HG03460 (cell line): ENCODE results near the gene TSBP1.
A peak's percentile ranks its signal among the peaks of the same experiment; 100 is the strongest.

Experiments
- ATAC-seq: cut with Tn5 transposase; IDR thresholded peaks from one replicate; pipeline ENCODE4 v1.9.1; 2021; ENCODE audit not compliant: unreplicated experiment

The TSBP1 gene, protein sequence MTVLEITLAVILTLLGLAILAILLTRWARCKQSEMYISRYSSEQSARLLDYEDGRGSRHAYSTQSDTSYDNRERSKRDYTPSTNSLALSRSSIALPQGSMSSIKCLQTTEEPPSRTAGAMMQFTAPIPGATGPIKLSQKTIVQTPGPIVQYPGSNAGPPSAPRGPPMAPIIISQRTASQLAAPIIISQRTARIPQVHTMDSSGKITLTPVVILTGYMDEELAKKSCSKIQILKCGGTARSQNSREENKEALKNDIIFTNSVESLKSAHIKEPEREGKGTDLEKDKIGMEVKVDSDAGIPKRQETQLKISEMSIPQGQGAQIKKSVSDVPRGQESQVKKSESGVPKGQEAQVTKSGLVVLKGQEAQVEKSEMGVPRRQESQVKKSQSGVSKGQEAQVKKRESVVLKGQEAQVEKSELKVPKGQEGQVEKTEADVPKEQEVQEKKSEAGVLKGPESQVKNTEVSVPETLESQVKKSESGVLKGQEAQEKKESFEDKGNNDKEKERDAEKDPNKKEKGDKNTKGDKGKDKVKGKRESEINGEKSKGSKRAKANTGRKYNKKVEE

DNA sequence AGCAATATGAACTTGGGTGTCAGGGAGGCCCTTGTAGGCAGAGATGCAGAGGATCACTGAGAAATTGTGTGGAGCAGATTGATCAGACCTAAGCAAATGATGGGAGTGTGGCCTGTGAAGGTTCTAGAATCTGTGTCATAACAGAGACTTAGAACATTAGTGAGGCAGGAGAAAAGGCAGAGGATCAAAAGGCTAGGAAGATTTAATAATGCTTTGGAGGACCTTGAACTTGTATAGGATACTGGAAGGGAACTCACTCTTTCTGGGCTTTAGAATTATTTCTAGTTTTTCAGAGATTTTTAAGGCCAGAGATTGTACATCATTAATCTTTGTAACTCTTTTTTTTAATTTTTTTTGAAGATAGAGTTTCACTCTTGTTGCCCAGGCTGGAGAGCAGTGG lies at the start of gene TSBP1:
Gene TSBP1, minus strand, starts transcription at position 101 of the 400 bp plus-strand sequence. CDS start 197 bp downstream, outside the sequence.
- no peak for ATAC-seq

DNA sequence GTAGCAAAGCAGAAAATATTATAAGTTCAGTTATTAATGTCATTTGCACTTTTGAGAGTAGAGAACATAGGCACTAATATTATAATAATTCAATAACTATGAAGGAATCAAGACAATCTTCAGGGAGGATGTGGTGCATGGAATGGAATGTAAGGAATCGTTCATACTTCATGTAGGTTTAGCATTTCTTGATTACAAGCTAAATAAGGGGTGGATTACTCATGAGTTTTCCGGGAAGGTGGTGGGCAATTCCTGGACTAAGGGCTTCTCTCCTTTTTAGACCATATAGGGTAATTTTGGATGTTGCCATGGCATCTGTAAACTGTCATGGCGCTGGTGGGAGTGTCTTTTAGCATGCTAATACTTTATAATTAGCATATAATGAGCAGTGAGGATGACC lies 44.3 kb upstream of the TSBP1 start:
- ATAC-seq = no peak

DNA sequence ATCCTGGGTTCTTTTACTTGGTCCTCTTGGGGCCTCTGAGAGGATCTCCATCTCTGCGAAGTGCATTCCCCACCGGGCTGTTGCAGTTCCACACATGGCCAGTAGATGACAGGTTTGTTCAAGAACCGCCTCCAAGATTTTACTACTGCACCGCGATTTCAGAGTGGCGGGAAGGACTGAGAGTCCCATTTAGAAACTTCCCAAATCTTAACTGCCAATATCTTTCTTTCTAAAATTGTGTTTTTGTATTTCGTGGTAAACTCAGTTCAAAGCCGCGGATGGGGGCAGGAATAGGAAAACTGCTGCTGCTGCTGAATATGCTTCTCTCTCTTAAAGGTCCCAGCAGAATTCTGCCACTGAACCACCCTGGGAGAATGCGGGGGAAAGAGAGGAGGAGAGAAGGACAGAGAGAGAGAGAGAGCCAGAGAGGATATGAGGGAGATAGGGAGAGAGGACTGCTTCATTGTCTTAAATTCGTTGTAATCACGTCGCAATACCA lies 43.9 kb upstream of the TSBP1 start:
- ATAC-seq = no peak

DNA sequence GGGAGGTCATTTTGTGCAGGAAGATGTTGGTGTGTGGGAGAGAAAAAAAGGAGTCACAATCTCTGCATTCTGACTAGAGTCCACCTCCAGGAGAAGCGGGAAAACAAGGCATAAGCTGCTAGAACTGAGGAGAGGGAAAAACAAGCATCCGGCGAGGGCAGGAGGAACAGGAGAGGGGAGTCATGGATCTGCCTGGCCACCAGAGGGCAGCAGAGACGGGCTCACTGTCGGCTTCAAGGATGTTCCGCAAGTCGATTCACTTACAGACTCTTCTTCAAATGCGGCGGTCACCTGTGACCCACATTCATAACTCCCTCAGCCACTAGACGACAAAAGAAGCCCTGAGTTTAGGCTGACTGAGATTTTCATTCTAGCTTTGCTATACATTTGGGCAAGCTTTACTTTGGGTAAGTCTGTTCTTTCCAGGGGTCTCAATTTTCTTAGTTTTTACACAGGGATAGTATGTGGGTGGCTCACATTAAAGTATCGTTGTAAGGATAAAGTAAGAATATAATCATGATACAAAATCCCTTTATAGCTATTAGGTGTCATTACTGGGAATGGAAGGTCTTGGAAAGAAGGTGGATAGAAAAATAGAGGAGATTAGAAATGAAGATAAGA lies 41.8 kb upstream of the TSBP1 start:
- ATAC-seq = peak; percentile 47

DNA sequence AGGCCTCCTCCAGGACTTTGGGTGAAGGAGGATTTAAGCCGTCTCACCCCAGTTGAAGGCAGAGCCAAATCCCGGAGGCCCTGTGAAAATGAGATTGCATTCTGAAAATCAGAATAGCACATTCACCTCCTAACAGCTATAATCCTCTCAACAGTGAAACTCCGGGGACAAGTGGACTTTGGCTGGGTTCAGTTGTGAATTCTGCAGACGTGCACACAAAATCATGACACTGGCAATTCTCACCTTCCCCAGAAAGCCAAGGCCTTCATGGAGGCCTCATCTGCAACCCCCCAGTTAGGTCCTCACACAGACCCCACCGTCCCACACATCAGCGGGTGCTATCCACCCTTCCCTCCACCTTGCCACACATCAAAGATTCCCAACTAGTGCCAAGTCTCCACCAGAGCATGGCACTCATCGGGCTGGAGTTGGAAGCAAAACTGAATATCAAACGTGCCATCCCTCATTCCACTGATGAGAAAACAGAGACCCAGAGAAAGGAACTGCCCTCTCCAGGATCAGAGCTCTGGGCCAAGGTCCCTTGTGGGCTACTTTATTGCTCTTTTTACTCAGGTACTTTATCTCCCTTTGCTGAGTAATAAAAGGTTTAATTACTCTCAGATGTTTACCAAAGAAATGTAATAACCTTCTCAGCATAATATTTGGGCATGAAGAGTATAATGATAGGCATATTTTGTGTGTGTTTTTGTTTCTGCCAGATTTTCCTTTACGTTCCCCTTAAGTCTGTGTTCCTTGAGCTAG lies 40.0 kb upstream of the TSBP1 start:
- ATAC-seq = no peak

DNA sequence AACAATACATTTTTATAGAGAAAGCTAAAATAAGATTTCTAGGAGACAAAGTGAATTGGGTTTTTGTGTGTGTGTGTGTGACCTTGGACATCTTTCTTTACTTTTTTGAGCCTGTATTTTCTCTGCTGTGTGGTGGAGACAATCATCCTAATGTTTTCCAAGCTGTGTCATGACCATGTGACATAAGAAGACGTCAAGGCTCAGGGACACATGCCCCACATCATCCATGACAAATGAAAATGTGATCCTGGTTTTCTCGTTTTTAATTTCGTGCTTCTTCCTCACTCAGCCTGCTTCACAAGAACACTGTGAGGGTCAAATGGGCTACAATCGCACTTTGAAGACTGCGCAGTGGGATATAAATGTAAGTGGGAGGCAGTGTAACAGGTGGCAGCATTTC lies 39.2 kb upstream of the TSBP1 start:
- ATAC-seq = no peak

DNA sequence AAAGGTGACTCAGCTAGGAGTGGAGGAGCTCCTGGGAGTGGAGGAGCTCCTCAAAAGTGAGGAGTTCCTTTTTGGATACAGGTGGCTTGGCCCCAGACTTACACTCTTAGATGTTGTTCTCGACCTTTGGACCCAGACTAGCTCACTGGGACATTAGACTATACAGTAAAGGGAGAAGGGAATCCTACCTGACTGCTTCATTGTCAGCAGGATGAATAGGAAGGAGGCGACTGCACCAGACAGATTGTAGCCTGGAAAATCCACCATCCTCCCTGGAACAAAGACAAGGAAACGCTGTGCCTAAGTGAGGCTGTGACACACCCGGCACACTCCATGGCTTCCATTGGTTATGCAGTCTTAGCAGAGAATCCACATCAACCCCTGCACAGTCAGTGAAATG lies 35.2 kb upstream of the TSBP1 start, which contains the start of gene BTNL2:
Gene BTNL2, minus strand, starts transcription at position 325 of the 400 bp plus-strand sequence. Its CDS starts 58 bp downstream, at position 267.
- no peak for ATAC-seq

DNA sequence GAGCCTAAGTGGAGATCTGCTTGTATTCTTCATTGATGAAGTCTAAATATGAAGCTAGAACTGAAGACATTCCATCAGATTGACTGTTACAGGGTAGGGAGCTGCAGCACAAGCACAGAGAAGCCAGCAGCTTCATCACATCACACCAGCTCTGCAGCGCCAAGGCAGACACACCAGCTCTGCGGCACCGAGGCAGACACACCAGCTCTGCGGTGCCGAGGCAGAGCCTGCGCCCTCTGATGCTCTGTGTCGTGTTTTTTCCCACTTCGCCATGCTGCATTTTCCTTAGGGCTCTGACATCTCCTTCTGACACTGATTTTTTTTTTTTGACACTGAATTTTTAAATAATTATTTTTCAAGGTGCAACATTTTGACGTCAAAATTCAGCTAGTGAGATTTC lies 34.5 kb upstream of the TSBP1 start:
- no peak for ATAC-seq

DNA sequence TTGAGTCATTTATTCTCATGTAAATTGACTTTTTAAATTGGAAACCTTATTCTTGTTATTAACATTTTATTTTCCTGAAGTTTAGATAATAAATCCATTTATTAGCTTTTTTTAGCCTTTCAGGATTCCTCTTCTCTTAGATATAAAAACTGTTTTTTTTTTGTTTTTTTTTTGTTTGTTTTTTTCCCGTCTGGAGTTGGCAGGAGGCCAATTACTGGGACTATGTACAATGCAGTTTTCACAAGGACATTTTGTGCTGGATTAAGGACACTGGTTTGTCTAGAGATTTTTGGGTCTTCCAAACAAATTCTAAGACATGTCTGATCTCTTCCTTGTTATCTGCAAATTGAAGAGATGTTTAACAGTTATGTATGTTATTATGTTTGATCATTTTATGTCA lies 34.0 kb upstream of the TSBP1 start:
- ATAC-seq = no peak

DNA sequence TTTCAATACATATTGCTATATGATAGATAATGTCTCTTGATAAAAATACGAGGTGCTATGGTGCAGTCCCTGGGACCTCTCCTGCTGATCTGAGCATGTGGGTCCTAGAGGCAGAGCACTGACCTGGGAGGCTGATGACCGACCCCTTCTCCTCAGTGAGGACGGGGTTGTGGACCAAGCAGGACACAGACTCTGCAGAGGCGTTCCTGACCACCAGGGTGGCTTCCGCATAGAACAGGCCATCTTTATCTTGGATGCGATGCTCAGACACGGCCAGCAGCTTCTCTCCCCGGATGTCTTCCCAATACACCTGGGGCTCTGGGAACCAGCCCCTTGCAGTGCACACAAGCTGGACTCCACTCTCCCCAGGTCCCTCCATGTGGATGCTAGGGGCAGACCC lies 31.1 kb upstream of the TSBP1 start:
- no peak for ATAC-seq

DNA sequence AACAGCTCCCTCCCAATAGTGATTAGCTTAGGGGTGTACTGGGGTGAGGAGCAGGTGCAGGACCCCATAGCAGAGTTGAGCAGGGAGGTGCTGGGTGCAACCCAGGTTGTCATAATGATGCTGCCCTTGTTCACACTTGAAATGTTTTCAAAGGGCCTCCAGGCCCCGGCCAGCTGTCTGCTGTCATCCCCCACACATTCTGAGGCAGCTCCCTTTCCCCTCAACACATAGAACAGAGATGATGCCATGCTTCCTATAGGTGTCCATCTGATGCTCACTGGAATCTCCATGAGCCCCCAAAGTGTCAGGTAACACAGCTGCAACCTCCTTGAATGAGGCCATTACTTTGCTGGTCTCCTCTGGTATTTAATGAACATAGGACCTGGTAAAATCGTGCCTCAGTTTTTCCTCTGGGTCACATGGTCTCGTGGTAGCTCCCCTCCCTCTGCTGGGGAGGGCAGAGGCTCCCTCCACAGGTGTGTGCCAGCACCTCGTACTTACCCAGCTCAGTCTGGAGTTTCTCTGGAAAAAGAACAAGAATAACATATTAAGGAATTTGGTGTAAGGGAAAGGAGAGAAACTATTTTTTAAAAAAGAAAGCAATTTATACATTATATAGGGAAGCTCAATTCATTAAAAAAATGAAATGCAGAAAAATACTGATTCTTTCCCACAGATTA lies 29.7 kb upstream of the TSBP1 start:
- no peak for ATAC-seq

DNA sequence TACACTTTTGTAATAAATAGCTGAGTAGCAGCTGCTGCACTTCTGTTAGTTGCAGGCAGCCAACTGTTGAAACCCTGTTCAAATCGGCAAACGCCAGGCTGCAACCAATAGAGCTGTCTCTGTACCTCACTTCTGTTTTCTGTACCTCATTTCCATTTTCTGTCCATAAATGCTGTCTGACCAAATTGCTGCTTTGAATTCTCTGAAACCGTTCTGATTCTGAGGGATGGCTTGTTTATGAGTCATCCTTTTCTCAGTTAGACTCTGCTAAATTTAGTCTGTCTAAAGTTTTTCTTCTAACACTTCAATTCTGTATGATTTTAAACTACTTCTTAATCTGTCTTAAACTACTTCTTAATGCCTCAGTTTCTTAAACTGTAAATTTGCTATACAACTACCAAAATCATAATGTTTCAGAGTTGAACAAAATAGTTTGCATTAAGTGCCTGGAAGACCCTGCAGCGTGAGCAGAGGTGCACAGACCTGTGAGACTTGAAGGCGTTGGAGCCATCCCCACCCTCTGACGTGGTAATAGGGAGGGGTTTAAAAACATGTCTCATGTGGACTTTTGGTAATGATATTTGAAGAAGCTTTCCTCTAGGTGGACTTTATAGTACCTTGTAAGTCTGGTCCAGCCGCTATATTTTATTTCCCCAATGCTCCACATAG lies 25.7 kb upstream of the TSBP1 start:
- peak; percentile 71 for ATAC-seq

DNA sequence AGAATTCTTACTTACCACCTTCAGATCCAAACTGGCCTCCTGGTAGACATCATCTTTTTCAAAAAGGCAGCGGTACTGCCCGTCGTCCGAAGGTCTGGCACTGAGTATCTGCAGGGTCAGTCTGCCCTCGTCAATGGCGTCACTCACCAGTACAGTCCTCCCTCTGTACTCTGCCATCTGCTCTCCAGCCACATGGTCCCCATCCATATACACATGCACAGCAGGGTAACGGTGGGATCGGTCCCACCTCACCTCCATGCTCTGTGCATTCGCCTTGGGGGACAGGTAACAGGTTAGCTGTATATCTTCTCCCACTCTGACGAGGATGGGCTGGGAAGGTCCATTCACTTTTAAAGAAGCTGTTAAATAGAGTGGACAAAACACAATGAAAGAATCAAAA lies 24.3 kb upstream of the TSBP1 start:
- ATAC-seq = no peak

DNA sequence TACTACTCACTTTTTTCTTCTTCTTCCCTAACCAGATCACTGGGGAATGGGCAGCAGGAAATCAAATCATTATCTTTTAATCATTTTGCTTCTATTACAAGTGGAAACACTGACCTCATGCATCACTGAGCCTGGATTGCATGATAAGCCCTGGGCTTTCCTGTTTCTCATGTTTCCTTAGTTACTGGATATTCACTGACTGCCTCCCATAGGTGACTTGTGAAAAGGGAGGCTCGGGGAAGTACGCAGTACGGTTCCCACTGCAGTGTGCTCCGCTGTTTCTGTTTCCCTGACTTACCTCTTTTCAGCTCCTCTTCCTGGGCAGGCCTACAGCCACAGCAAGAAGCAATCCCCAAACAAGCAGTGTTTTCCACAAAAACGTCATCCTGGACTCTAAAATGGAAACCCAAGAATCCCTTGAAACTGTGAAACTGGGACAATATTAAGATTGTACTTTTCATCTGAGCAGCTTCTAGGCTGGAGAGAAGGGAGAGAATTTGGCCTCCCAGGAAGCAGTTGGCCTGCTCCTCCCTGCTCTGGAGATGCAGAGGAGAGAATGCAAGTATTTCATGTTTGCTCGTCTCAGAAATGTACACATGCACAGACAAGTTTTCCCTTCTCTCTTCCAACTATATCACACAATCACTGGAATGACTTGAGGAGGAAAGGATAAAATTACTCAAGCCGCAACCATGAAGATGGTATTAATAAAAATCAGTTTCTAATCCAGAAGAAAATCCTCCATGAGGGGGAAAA lies 22.1 kb upstream of the TSBP1 start:
- ATAC-seq = no peak

DNA sequence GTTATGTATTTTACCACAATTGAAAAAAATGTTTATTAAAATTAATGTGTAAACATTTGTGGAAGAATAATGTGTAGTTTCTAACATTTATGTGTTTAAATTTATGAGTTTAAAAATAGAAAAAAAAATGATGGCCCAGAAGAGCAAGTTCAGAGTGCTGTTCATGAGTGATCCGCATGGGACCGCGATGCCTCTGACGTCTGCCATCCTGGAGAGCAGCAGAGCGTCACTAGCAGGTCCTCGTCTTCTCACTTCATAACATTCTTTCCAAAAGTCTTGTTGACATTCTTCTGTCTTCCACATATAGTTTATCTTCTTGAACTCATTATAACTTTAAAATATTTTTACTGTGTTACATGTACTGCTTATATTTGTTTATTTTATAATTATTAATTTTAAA lies 19.8 kb upstream of the TSBP1 start:
- no peak for ATAC-seq

DNA sequence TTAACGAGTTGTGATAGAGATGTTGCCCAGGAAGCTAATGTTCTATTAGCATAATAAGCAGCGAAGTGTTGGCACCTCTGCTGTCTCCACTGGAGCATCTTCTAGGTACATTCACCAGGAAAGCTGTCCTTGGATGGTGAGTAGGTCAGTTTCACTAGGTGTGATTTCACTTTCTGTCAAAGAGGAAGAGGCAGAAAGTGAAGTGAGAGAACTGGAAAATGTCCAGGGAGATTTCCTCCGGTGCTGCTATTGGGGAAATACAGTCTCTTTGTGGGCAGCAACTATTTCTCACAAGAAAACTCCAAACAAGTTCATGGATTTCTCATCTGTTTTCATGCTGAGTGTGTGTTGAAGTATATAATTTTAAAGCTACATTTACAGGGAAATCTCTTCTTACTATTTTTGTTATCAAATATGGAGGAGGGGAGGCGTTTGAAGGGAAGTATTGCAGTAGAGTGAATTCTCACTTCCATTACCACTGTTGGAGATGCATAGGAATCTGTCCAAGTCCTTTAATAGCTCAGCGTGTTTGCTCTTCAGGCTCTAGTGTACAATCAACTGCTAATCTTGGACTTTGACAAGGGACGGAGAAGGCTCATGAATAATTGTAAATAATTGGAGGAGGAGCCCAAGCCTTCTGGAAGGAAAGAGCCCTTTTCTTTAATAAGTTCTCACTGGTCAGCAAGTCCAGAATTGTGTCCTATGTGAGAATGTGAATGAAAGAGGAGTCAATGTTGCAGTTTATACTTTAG lies 16.1 kb upstream of the TSBP1 start:
- ATAC-seq = no peak

DNA sequence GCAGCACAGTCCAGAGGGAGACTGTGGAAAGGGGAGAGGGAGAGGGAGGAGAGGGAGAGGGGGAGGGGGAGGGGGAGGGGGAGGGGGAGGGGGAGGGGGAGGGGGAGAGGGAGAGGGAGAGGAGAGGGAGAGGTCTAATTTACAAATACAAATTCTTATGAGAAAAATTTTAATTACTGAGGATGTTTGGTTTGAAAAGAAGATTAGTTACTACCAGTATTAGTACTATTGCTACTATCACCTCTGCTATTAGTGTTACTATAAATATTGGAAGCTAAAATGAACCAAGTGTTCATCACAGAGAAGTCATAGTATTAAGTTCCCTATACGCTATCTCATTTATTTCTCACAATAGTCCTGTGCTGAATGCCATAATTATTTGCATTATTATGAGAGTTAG lies 14.3 kb upstream of the TSBP1 start:
- ATAC-seq = no peak

DNA sequence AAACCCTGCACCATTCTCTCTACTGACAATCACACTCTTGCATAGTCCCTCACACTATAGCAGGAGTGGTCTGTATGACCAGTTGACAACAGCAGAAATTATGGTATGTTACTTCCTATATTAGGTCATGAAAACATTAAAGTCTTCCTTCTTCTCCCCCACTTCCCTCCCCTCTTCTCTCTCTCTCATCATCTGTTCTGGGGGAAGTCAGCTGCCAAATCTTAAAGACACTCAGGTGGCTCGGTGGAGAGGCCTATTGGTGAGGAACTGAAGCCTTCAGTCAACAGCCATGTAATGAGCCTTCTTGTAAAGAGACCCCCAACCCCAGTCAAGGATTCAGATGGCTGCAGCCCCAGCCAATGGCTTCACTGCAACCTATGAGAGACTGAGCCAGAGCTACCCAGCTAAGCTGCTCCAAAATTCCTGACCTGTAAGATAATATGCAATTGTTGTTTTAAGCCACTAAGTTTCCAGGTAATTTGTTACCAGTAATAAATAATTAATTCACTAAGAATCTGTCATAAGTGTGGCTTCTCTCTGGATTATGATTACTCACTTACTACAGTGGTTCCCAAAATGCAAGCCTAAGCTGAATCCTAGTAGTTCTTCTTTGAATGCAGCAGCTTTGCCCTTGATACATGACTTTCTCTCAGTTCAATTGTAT lies 11.2 kb upstream of the TSBP1 start:
- no peak for ATAC-seq
